NCI-H2227 (cell line): ENCODE results near the gene CDH13.

Experiments used
- DNase-seq: peaks from one replicate; lab custom pipeline; 2025; ENCODE audit not compliant: unreplicated experiment; lab: John Stamatoyannopoulos, UW

The CDH13 gene

DNA sequence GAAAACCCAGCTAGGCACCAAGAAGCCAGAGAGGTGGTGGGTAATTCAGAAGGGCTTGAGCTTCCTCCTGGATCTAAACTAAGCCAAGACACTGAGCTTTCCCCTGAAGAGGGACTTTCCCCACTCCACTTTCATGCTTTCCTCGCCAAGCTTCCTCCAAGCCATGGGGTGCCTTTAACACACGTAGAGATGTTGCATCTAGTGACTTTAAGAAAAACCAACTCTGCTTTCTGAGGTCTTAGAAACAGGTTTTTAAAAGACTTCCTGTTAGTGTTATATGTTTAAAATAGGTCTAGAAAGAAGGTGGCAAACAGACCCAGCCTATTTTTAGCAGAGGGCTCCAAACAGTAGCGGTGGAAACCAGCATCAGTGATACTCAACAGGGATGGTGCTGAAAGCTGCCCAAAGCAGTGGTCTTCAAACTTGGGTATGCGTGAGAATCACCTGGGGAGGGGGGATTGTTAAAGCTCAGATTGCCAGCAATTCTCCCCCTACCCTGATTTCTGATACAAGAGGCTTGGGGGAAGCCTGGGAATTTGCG lies 585.6 kb downstream of the CDH13 start:
- no peak for DNase-seq

DNA sequence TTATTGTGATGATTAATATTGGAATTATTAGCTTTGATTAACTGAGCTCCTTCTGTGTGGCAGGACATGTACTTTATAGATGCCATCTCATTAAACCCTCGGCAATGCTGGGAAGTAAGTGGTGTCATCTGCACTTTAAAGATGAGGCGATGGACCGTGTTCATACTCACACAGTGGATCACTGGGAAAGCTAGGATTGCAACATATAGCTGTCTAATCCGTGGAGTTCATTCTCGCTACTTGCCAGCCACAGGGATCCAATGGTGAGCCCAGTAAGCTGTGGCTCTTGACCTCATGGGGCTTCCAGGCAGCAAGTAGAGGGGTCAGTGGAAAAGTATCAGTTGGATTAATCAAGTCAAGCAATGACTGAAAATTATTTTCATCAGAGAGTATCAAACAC lies 587.9 kb downstream of the CDH13 start:
- DNase-seq = no peak

DNA sequence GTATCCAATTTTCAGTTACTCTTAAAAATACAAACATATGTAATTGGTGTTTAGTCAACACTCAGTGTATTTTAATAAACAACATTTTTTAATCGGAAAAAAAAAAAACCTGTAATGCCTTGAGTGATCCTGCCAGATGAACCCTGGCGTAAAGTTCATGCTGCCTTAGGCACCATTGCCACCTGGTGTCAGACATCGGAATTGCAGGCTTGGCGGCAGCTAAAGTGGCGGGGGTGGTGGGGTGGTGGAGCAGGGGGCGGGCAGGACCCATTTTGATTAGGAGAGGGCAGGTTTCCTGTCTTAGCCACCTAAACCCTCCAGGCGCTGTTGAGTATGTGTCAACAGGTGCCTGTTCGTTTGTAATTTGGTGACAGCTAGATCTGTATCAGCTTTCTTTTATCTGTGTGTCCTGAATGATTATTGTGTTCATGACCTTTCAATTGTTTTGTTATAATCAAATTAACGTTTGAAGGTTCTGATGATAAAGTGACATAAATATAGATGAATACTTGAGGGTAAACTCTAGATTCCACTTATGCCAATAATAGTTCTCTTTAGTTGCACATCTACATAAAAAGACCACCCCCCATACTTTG lies 588.7 kb downstream of the CDH13 start:
- no peak for DNase-seq

DNA sequence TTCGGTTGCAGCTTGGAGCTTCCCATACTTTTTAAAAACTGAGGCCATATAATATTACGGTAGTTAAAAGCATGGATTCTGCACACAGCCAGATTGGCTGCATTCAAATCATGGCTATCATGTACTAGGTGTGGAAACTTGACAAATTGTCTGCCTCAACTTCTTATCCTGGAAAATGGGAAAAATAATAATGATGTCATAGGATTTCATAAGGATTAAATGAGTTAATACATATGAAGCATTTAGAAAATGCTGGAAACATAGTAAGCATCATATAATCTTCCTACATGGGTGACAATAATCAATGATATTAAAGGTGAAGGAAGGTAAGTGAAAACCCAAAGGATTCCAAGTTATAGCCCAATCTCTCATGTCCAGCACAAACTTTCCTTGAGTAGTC lies 592.5 kb downstream of the CDH13 start:
- no peak for DNase-seq

DNA sequence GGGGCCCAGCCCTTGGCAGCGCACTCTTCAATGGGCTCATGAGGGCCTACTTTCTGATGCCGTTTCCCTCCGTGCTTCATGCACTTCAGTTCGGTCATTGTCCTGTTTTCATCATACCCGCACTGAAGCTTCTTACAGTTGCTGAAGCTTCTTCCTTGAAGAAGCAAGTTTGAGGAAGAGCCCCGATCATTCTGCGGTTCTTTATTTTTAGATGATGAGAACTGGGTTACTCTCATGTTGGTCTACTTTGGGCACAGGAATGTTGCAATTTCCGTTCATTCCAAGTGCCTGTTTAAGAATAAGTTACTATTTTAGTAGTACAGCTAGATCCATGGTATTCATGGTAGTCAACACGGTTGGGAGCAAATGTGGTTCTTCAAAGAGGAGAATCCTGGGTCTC lies 593.3 kb downstream of the CDH13 start:
- DNase-seq = no peak

DNA sequence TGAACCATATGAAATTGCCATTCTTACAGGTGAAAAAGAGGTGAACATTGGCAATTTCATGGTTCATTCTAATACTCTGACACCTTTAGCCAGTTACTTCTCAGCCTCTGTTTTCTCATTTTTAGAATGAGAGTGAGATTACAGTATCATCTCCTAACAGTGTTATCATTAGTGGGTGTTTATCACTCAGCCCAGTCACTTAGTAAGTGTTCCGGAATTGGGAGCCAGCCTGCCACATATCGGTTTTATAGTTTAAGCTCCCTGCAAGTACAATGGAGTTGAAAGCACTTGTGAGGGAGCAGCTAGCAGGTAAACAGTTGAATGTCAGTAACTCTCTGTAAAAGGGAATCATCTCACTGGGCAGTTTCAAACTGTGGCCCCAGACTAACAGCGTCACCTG lies 597.9 kb downstream of the CDH13 start:
- DNase-seq = no peak

DNA sequence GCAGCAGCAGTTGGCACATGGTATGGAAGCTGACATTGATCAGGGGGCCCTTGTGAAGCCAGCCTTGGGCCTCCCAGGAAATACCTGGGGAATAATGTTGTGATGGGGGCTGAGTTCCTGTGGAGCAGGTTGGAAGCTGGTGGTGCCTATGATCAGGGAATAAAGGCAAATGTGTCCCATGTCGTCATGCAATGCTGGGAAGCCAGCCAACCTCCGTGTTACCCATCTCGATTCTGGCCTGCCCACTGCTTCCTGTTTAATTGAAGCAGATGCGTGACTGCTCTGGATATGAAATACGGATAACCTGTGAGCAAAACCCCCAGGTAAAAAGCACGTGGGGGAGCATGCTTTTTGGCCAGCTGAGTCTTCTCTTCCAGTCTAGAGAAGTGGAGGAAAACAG lies 600.6 kb downstream of the CDH13 start:
- no peak for DNase-seq

DNA sequence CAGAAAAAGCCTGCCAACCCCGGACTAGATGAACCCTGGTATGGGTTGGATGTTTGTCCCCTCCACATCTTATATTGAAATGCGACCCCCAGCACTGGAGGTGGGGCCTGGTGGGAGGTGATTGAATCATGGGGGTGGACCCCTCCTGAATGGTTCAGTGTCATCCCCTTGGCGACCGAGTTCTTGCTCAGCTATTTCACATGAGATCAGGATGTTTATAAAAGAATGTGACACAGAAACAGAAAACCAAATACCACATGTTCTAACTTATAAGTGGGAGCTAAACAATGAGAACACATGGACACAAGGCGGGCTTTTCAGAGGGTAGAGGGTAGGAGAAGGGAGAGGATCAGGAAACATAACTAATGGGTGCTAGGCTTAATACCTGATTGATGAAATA lies 605.0 kb downstream of the CDH13 start:
- DNase-seq = no peak

DNA sequence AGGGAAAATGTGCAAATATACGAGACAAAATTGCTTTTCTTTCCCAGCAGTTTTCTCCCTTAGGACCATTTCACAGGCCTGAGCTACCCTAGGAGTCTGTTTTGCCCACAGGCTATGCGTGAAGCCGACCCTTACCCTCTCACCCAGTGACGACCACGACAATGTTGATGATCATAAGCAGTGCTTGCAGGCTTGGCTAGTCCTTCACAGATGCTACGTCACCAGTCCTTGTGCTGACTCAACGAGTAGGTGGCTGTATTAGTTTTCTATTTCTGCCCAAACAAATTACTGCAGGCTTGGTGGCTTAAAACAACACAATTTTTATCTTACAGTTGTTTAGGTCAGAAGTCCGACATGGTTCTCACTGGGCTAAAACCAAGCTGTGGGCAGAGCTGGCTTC lies 606.4 kb downstream of the CDH13 start:
- no peak for DNase-seq

DNA sequence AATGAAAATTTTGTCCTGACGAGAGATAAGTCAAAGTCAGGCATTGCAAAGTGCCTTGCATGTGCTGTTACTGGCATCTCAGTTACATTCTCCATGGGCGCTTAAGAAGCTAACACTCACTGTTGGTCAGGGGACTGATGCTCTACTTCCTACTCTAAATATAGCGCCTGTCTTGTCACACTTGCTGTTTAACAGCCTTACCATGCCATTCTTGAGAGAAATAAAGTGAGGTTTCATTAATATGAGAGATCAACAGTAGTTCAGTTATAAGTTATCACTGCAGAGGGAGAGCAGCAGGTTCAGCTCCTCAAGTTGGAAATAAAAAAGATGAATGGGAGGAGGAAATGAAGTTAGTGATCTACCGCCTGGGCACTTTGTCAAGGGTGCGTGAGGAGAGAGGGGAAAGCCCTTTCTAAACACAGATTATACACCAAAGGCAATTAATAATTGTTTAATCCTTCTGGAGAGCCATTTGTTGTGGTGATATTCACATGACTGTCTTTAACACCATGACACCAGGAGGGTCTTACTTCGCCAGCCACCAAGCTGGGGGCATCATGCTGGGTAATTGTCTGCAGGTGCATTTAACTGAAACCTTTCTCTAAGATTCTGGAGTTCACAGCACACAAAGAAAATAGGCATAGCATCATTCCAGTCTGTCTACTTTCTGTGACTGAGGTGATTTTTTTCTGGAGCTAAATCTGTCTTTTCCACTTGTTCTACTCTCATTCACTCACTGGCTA lies 612.4 kb downstream of the CDH13 start:
- DNase-seq = no peak

DNA sequence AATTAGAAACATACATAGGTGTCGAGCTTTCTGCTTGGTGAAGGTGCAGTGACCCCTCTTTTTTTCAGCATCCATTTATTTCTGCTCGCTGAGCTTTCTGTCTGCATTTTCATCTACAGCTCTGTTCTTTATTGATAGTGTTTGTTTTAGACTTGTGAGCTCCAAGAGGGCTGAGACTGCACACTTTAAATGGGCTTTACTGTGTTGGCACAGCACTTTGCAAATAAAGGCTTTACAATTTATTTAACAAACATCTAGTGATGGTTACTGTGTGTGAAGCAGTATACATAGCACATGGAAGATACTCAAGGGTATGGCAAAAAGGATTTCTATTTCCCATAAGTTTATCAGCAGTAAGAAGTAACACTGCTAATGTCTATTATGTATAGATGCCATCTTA lies 617.3 kb downstream of the CDH13 start:
- no peak for DNase-seq

DNA sequence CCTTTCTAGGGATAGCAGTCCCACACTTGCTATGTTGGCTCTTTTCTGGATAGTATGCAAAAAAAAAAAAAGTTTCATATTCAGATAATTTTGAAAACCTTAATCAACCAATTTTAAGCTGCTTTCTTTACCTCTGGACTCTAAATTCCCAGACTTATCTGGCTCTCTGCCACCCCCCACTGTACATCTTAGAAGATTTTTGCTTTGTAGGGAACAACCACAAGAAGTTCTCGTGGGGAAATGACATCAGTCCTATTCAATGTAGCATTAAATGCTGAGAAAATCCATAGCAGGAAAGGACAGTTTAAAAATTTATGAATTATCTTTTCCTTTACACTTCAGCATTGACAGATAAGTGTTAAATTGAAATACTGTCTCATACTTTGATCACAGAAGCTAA lies 618.3 kb downstream of the CDH13 start:
- DNase-seq = no peak

DNA sequence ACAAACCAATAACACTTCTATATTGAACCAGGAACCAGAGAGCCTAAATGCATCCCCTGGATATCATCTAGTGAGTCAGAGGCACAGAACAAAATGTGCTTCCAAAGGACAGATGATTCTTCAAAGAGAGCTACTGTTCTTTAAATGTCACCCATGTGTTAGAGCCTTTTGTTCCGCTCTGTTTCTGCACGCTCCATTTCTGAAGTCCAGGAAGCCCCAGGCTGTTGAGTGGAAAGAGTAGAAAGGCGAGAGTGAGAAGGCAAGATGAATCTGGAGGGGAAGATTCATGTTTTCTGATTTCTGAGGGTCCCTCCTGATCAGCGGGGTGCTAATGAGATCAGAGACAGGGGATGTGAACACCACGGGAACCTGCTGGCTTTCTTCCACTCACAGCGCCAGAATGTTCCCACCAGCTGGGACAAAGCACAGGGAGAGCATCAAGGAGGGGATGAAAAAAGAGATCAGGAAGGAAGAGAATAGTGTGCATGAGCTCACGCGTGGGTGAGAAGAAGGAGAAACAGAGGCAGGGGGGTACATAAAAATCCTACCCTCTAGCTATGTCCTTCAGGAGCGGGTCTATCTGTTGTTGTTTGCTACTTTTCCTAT lies 621.1 kb downstream of the CDH13 start:
- no peak for DNase-seq

DNA sequence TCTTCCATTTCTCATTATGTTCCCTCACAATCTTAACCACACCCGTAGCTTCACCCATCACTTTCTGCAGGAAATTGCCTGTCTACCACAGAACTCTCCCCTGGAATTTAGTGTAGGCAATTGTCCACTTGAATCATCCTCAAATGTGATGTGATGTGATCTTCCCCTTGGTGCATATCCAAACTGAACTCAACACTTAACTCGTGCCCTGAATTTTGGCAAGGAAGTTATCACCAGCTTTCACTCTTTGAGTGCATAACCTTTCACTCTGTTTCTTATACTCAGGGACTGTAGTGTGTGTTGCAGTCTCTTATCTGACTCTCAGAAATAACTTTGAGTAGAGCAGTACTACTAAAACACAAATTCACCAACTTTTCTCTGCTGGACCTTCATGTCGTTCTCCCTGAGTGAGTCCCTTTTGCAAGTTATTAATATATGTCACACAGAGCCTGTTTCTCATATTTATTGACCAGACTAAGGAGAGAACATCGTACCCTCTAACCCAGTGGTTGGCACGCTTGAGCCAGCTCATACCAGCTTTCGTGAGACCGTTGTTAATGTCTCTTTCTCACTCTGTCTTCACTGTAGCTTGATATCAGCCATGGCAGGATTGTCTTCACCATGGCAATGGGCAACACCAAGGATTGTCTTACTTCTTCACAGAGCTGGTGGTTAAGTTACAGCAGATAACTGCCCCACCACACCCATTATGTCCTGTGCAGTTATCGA lies 622.1 kb downstream of the CDH13 start:
- no peak for DNase-seq

DNA sequence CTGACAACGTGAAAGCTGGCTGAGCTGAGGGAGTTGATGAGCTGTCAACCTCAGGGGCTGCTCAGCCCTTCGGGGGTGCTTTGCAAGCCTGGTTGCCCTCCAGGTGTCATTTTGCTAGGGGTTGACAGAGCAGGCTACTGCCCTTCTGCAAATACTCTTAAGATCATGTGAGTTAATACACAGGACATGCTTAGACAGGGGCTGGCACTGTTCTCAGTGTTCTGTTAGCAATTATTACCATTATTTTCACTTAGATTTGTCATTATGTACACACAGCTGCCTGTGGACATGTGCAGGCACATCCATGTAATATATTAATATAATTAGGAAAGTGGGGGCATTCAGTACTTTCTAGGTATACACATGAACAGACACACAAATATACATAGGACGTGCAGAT lies 626.8 kb downstream of the CDH13 start:
- no peak for DNase-seq

DNA sequence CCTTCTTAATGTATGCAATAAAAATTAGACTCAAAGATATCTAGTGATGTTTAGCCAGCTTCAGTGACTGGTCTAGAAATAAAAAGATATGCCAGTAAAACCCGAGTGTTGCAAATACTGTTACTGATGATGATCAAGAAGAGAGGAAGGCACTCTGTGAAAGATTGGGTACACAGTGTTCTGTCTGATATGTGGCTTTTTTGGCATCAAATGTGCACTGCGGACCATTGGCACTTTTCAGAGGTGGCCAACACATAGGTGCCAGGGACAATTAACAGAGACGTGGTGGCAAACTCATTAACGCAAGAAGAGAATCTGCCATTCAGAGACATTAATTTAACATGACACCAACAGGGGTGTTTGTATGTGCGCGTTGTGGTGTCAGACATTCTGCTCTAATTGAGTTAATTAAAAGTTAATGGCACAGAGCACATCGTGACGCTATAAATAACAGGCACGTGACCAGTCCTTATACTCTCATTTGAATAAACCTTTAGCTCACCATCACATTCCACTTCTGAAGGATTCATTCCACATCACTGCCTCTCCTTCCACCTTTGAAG lies 631.7 kb downstream of the CDH13 start:
- no peak for DNase-seq

DNA sequence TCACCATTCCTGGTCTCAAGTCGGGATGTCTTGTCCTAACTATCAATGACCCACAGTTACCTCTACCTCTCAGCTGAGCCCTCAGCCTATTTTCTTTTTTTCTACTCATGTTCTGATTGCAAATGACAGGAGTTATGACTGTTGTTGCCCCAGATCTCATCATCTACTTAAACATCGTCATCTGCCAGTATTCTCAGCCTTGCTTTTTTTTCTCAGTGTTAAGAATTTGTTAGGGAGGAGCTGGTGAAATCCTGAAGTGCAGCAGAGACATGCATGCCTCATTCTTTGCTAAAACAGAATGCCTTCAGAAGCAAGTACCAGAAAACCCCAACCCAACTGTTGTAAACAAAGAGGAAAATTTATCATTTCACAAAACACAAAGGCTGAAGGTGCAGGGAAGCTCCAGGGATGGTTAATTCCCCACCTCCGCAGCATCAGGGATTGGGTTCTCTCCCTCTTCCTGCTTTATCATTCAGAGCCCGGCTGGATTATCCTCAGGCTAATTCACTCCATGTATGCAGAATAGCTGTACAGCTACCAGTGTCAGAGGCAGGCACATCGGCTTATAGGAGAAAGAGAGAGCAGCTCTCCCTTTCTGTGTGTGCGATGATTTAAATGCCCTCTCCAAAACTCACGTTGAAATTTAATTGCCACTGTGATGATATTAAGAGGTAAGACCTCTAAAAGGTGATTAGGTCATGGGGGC lies 640.2 kb downstream of the CDH13 start:
- no peak for DNase-seq

DNA sequence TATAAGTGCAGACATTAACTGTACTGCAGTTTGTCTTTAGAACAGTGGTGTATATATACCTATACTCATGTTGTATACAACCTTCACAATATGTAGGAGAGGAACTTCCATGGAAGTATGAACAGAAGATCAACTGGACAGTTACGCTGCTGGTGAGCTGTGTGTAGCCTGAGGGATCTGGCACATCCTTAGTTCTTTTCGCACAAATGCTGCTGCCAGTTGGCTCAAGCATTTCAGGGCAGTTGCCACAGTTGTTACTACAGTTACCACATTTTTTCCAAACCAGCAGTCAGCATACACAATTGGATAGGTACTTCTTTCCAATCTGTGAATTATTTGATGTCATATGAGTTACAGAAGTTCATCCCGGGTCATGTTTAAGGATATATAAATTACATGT lies 641.4 kb downstream of the CDH13 start:
- no peak for DNase-seq

DNA sequence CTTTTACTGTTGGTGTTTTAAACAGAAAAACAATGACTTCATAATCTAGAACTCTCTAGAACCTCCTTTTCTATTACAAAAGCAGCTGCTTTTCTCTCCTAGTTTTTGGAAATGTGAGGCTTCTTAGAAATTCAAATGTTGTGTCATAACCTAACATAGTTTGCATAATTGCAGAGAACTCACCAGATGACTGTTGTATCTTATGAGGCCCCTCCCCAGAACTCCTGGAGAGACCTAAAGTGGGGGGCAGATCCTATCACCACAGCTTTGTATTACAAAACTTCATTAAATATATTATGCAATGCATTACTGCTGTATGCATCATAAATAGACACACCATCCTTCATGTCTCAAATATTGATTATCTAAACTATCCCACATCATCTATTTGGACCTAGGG lies 642.3 kb downstream of the CDH13 start:
- DNase-seq = no peak

DNA sequence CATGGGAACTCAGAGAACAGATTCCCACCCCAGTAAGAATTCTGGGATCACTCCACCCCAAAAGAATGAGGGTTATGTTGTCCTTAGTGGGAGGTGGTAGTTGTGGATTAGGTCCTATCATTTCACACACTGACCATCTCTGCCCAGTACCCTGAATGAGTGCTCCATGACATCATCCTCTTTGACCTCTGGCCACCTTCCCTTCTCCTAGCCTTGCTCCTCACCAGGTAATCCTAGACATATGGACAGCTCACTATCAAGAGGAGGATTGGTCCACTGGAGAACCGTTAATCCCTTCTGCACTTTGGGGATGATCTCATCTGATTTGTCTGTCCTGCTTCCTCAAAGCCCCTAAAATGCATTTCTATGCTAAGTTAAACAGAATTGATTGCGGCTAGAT lies 642.8 kb downstream of the CDH13 start:
- DNase-seq = no peak

DNA sequence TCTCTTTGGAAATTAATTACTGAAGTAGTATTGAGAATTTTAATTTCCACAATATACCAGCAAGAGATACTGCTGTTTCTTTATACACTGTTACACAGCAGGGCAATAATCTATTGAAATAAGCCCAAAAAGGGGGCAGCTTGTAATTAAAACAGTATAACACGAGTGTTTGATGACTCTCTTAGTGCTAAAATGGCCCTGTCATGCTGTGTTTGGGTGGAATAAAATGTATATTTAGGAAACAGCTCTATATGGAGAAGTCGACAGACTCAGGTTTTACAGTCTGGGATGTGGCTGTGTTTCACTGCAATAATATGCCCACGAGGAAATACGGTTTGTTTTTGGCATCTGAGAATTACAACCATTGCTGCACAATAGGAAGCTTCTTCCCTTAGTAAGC lies 643.3 kb downstream of the CDH13 start:
- DNase-seq = no peak
